HCT116 (cell line): ENCODE data around the gene DYNLRB2.

ENCODE experiments used
- CEBPB ChIP-seq: IDR thresholded peaks from 2 replicates; pipeline ENCODE4 v1.6.1; 2012; ENCODE audit warnings: low read depth
- EZH2phosphoT487 ChIP-seq: fragments of 200-600 bp; IDR thresholded peaks from 2 replicates; pipeline ENCODE4 v1.6.1; 2018; ENCODE audit warnings: antibody characterized with exemption, borderline replicate concordance
- SP1 ChIP-seq: IDR thresholded peaks from 2 replicates; pipeline ENCODE4 v1.6.1; 2012; ENCODE audit warnings: low read depth
- TCF7L2 ChIP-seq: IDR thresholded peaks from 2 replicates; pipeline ENCODE4 v1.7.0; 2011; ENCODE audit warnings: borderline replicate concordance, inconsistent platforms; ENCODE audit not compliant: insufficient read depth, insufficient read length; ENCODE audit errors: extremely low read depth
- TF ChIP-seq, protein P1 (sequence below): IDR thresholded peaks from 2 replicates; pipeline ENCODE4 v1.6.1; 2012
- TF ChIP-seq, protein P2 (sequence below), 3 experiments: fragments of 200-600 bp in 1 of 3; sonication (generic) in 1 of 3; IDR thresholded peaks in 2 of 3; conservative IDR thresholded peaks in 1 of 3; 2 replicates each; pipeline ENCODE4 v1.5.1; 2012 to 2017; ENCODE audit warnings: low read depth in 2 of 3, low read length in 2 of 3, antibody characterized with exemption in 1 of 3, borderline replicate concordance in 1 of 3, control low read depth in 1 of 3, mild to moderate bottlenecking in 1 of 3, mixed read lengths in 1 of 3, mixed run types in 1 of 3, moderate library complexity in 1 of 3; ENCODE audit not compliant: insufficient read depth in 1 of 3

DNA sequence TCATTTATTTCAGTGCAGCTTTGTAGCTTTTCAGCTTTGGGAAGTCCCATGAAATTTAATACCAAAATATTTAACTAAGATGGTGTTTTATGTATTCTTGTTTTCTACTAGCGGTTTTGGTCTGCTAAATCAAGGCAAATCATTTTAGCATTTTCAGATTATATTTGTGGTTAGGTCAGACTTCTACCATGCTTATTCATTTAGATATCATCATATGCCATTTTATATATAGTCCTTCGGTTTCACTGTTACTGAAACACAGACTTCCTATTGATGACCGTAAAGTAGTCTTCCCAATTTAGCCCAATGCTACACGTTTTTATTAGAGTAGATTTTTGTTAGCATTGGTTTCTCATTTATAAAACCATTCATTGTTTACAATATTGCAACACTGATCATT, 5.5 kb downstream of the DYNLRB2 start:
- no peak for TF ChIP-seq EZH2phosphoT487
- no peak for TF ChIP-seq SP1
- no peak for TF ChIP-seq TCF7L2
- TF ChIP-seq, protein P1, sequence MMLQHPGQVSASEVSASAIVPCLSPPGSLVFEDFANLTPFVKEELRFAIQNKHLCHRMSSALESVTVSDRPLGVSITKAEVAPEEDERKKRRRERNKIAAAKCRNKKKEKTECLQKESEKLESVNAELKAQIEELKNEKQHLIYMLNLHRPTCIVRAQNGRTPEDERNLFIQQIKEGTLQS = no peak
- TF ChIP-seq, protein P2, sequence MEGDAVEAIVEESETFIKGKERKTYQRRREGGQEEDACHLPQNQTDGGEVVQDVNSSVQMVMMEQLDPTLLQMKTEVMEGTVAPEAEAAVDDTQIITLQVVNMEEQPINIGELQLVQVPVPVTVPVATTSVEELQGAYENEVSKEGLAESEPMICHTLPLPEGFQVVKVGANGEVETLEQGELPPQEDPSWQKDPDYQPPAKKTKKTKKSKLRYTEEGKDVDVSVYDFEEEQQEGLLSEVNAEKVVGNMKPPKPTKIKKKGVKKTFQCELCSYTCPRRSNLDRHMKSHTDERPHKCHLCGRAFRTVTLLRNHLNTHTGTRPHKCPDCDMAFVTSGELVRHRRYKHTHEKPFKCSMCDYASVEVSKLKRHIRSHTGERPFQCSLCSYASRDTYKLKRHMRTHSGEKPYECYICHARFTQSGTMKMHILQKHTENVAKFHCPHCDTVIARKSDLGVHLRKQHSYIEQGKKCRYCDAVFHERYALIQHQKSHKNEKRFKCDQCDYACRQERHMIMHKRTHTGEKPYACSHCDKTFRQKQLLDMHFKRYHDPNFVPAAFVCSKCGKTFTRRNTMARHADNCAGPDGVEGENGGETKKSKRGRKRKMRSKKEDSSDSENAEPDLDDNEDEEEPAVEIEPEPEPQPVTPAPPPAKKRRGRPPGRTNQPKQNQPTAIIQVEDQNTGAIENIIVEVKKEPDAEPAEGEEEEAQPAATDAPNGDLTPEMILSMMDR (IDR thresholded peaks at IDR 0.05 in 2 of 3, conservative IDR thresholded peaks at IDR 0.05 in 1 of 3; ENCODE audit: borderline replicate concordance in 1 of 3, insufficient read depth in 1 of 3, low read depth in 2 of 3, low read length in 2 of 3) = no peak
- TF ChIP-seq CEBPB = no peak
